Measurements from ENCODE around the gene GPR157.

- TF ChIP-seq REST (IDR thresholded peaks at IDR 0.05; ENCODE audit: insufficient read depth in 1 of 2, low read depth in 2 of 2, low read length in 2 of 2) (peak in 1 of 2 experiments; percentile 51; a peak in 3 of 4 replicates), POLR2AphosphoS5 (IDR thresholded peaks at IDR 0.05; ENCODE audit: low read depth, low read length) (peak; percentile 49; the same call in 1 of the 2 replicates), FOXP2 (optimal IDR thresholded peaks at IDR 0.05; ENCODE audit: borderline replicate concordance, extremely low read depth, extremely low read length, insufficient read depth) (no peak), SIN3A (IDR thresholded peaks at IDR 0.05; ENCODE audit: borderline replicate concordance, insufficient read depth, low read length) (no peak), TAF1 (IDR thresholded peaks at IDR 0.05; ENCODE audit: borderline replicate concordance, insufficient read depth, low read length) (no peak)
Measured at GRCh38 chr1:9128520-9129265, at the start of gene GPR157.

Data from PFSK-1 (cell line).